Measurements from ENCODE around the gene TROAP.

Gene TROAP

GRCh38 chr12:49342066-49342913 lies 19.2 kb downstream of the TROAP start:
- peak; percentile 68 for DNase-seq (ENCODE audit: low read depth)
- no peak overlapping the region for H3K4me3 ChIP-seq (ENCODE audit: low read length)
- peak; percentile 72 for TF ChIP-seq CTCF (IDR thresholded peaks at IDR 0.05; ENCODE audit: insufficient read depth, low read depth, low read length, missing control alignments)

GRCh38 chr12:49342914-49343731 lies 20.1 kb downstream of the TROAP start:
- no peak overlapping the region for H3K4me3 ChIP-seq (ENCODE audit: low read length)
- TF ChIP-seq CTCF (IDR thresholded peaks at IDR 0.05; ENCODE audit: insufficient read depth, low read depth, low read length, missing control alignments): no peak

GRCh38 chr12:49344486-49345050 lies 21.5 kb downstream of the TROAP start:
- TF ChIP-seq CTCF (IDR thresholded peaks at IDR 0.05; ENCODE audit: insufficient read depth, low read depth, low read length, missing control alignments): no peak
- DNase-seq (ENCODE audit: low read depth): no peak
- H3K4me3 ChIP-seq (ENCODE audit: low read length): no peak overlapping the region

More at GRCh38 chr12:49342914-49343731, 20.1 kb downstream of the TROAP start:
- peak; percentile 52 for DNase-seq (ENCODE audit: low read depth)

GRCh38 chr12:49345051-49345824 lies 22.2 kb downstream of the TROAP start:
- no peak for TF ChIP-seq CTCF (IDR thresholded peaks at IDR 0.05; ENCODE audit: insufficient read depth, low read depth, low read length, missing control alignments)
- no peak for DNase-seq (ENCODE audit: low read depth)
- peak overlapping the region; percentile 29 for H3K4me3 ChIP-seq (ENCODE audit: low read length)

- H3K4me3 ChIP-seq (ENCODE audit: low read length): peak overlapping the region; percentile 29
- TF ChIP-seq CTCF (IDR thresholded peaks at IDR 0.05; ENCODE audit: insufficient read depth, low read depth, low read length, missing control alignments): no peak
- no peak for DNase-seq (ENCODE audit: low read depth)
Measured at GRCh38 chr12:49345825-49346658, 23.0 kb downstream of the TROAP start.
